H1 (cell line): ENCODE results near the gene SMTN.

Experiments used
- CEBPB ChIP-seq: IDR thresholded peaks from 2 replicates; pipeline ENCODE4 v1.6.1; 2012; ENCODE audit warnings: low read depth, low read length
- CTBP2 ChIP-seq: IDR thresholded peaks from 2 replicates; pipeline ENCODE4 v1.7.0; 2011; ENCODE audit warnings: borderline replicate concordance, mild to moderate bottlenecking, moderate library complexity, mixed read lengths, low read length; ENCODE audit not compliant: insufficient read depth, insufficient read length
- CTCF ChIP-seq, 3 experiments: IDR thresholded peaks; 1 replicate in 2 of 3; 2 replicates in 1 of 3; pipeline versions ENCODE4 v1.5.1 to v1.6.1; 2011; ENCODE audit warnings: low read length in 3 of 3, mild to moderate bottlenecking in 3 of 3, inconsistent platforms in 2 of 3, low read depth in 1 of 3, moderate library complexity in 1 of 3; ENCODE audit not compliant: insufficient read depth in 1 of 3; ENCODE audit errors: control extremely low read depth in 1 of 3
- JUND ChIP-seq: IDR thresholded peaks from 2 replicates; pipeline ENCODE4 v1.6.1; 2011; ENCODE audit warnings: mild to moderate bottlenecking, improper control_type of control experiment, low read length
- POLR2AphosphoS5 ChIP-seq: IDR thresholded peaks from 2 replicates; pipeline ENCODE4 v1.6.1; 2011; ENCODE audit warnings: low read depth, low read length
- RAD21 ChIP-seq, 2 experiments: IDR thresholded peaks in 1 of 2; conservative IDR thresholded peaks in 1 of 2; 2 replicates each; pipeline ENCODE4 v1.6.1; 2011; ENCODE audit warnings: low read depth in 2 of 2, low read length in 2 of 2, improper control_type of control experiment in 1 of 2, inconsistent platforms in 1 of 2, mild to moderate bottlenecking in 1 of 2, moderate library complexity in 1 of 2
- YY1 ChIP-seq: IDR thresholded peaks from 2 replicates; pipeline ENCODE4 v1.6.1; 2011; ENCODE audit warnings: low read depth, mild to moderate bottlenecking, low read length

- TF ChIP-seq CEBPB: no peak
- TF ChIP-seq JUND: no peak
- no peak for TF ChIP-seq POLR2AphosphoS5
- TF ChIP-seq RAD21 (IDR thresholded peaks at IDR 0.05 in 1 of 2, conservative IDR thresholded peaks at IDR 0.05 in 1 of 2; ENCODE audit: low read depth in 2 of 2, low read length in 2 of 2): no peak
- TF ChIP-seq CTBP2: no peak
- no peak for TF ChIP-seq CTCF (IDR thresholded peaks at IDR 0.05; ENCODE audit: control extremely low read depth in 1 of 3, insufficient read depth in 1 of 3, low read depth in 1 of 3, low read length in 3 of 3)
- TF ChIP-seq YY1: no peak
Measured at GRCh38 chr22:31141551-31141950, 60.4 kb downstream of the SMTN start.
